Endothelial cell (in vitro differentiated cells): ENCODE results near the gene PRXL2B. TPM values are rescaled to one million over a fixed set of nuclear protein-coding genes. Genes with fewer than 3 reads are reported as not detected.
A peak's percentile ranks its signal among the peaks of the same experiment; 100 is the strongest.

Experiments
- DNase-seq: peaks from one replicate; pipeline ENCODE4 v3.0.0; 2021; ENCODE audit warnings: low spot score
- H3K27ac Mint-ChIP-seq: one replicate; pipeline ENCODE4 v1.8.0; 2021; ENCODE audit warnings: mixed read lengths, inconsistent platforms; ENCODE audit not compliant: unreplicated experiment
- H3K27me3 Mint-ChIP-seq: one replicate; pipeline ENCODE4 v1.8.0; 2021; ENCODE audit warnings: mild to moderate bottlenecking, moderate library complexity, mixed read lengths, inconsistent platforms; ENCODE audit not compliant: unreplicated experiment
- H3K36me3 Mint-ChIP-seq: one replicate; pipeline ENCODE4 v1.8.0; 2021; ENCODE audit warnings: mild to moderate bottlenecking, low read depth, mixed read lengths, inconsistent platforms; ENCODE audit not compliant: unreplicated experiment
- H3K4me1 Mint-ChIP-seq: one replicate; pipeline ENCODE4 v1.8.0; 2021; ENCODE audit warnings: mild to moderate bottlenecking, mixed read lengths, inconsistent platforms; ENCODE audit not compliant: unreplicated experiment
- H3K4me3 Mint-ChIP-seq: one replicate; pipeline ENCODE4 v1.8.0; 2021; ENCODE audit warnings: mild to moderate bottlenecking, mixed read lengths, inconsistent platforms; ENCODE audit not compliant: unreplicated experiment
- H3K9me3 Mint-ChIP-seq: one replicate; pipeline ENCODE4 v1.8.0; 2021; ENCODE audit warnings: mixed read lengths, inconsistent platforms; ENCODE audit not compliant: unreplicated experiment
- total RNA-seq: library from RNA; stranded (reverse); fragmentation: NEBNext Ultra II Directional; extraction: Animal tissue kit (Norgen Biotek cat#: 25700); gene quantifications from one replicate; pipeline ENCODE4 v1.2.1, GENCODE V29; 2021; ENCODE audit not compliant: unreplicated experiment
- TF ChIP-seq, protein P1 (sequence below): fragments of 200-600 bp; sonication (generic); IDR thresholded peaks from one replicate; pipeline ENCODE4 v1.5.0; 2021; ENCODE audit warnings: antibody characterized with exemption; ENCODE audit not compliant: unreplicated experiment

Gene PRXL2B
- total RNA-seq, 1 donor from 2014 or later, result 35.6 TPM

DNA sequence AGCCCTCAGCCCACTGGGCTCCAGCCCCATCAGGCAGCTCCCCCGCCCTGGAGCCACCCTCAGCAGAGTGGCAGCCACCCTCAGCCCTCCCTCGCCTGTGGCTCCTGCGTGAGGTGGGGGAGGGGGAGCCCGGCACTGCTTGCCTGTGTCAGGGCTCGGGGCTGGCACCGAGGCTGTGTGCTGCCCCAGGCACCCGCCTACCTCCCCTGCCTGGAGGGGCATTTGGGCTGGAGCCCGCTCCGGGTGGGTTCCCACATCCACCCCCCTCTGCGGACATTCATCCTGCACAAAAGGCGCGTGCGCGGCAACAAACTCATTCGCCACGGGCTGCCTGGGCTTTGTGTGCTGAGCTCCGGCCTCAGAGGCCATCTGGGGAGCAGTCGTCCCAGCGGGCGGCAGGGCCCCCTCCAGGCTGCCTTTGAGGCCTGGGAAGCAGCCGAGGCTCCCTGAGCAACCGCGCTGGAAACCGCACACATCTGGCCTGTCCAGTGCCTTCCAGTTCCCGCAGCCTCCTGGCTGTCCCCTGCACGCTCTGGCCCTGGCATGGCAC, 43.0 kb upstream of the PRXL2B start:
- TF ChIP-seq, protein P1, sequence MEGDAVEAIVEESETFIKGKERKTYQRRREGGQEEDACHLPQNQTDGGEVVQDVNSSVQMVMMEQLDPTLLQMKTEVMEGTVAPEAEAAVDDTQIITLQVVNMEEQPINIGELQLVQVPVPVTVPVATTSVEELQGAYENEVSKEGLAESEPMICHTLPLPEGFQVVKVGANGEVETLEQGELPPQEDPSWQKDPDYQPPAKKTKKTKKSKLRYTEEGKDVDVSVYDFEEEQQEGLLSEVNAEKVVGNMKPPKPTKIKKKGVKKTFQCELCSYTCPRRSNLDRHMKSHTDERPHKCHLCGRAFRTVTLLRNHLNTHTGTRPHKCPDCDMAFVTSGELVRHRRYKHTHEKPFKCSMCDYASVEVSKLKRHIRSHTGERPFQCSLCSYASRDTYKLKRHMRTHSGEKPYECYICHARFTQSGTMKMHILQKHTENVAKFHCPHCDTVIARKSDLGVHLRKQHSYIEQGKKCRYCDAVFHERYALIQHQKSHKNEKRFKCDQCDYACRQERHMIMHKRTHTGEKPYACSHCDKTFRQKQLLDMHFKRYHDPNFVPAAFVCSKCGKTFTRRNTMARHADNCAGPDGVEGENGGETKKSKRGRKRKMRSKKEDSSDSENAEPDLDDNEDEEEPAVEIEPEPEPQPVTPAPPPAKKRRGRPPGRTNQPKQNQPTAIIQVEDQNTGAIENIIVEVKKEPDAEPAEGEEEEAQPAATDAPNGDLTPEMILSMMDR, result no peak
- peaks cover 2% of the 10 kb centered on the region for H3K27me3 Mint-ChIP-seq
- DNase-seq, result no peak
- H3K36me3 Mint-ChIP-seq, result no peaks in the 10 kb centered on the region
- H3K9me3 Mint-ChIP-seq, result no peaks in the 10 kb centered on the region
- no peaks in the 10 kb centered on the region for H3K4me1 Mint-ChIP-seq
- no peak overlapping the region for H3K27ac Mint-ChIP-seq
- no peak overlapping the region for H3K4me3 Mint-ChIP-seq

DNA sequence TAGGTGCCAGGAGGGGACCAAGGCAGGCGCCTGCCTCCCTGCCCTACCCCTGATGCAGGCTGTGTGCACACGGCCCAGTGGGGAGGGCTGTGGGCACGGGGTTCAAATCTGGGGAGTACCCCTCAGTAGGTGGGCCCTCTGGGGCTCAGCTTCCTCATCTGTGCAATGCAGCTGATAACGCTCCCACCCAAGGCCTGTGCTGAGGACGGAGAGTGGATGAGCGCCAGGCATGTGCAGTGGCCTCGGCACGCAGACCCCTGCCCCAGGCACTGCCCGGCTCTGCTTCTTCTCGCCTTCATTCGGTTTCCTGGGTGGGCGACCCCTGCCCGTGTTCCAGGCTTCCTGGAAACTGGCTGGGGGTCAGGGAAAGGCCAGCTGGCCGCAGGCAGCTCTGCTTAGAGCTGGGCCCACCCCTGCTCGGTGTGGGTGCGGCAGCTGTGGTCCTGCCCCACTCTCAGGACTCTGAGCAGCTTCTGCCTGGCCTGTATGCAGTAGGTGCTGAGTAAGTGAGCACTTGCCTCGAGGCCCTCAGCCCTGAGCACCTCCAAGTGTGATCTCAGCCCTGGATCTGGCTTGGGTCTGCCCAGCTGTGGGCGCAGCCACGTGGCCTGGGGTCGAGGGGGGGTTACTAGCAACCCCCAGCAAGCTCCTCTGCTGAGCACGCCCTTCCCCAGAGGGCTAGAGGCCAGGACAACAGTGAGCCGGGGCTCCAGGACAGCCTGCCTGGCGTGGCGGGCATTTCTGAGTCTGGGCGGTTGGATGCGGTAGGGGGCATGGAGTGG, 42.3 kb upstream of the PRXL2B start:
- DNase-seq, result no peak
- Mint-ChIP-seq H3K27me3 (peaks cover 2% of the 10 kb centered on the region), H3K36me3 (no peaks in the 10 kb centered on the region), H3K4me3 (no peak overlapping the region), H3K4me1 (no peaks in the 10 kb centered on the region), H3K27ac (no peak overlapping the region), H3K9me3 (no peaks in the 10 kb centered on the region)
- TF ChIP-seq, protein P1, result no peak

DNA sequence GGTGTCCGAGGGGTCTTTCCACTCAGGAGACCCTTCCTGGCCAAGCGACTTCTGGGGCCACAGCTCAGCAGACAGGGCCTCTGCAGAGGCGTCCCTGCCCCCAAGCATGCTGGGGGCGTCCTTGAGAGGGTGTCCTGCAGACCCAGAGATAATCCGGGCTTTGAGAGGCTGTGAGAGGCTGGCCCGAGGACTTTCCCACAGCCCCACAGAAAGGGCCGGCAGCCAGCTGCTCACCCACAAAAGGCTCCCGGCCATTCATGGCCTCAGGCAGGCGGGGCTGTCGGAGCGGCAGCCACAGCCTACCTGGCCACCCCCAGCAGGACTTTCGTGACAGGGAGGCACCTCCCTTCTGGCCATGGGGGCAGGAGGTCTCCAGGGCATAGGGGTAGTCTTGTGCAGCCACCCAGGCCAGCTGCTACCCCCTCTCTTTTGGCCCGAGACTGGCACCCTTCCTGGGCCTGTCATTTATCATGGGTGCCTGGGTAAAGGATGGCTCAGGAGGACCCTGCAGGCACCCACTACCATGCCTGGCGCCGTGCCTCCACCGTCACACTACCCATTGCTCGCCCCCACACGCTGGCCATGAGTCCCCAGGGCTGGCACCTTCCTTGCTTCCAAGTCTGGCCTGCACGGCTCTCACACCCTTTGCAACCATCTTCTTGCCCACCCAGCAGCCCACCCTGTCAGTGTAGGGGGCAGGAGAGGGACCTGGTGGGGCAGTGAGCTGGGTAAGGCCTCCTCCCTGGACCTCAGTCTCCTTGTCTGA, 41.5 kb upstream of the PRXL2B start:
- DNase-seq, result no peak
- peaks cover 2% of the 10 kb centered on the region for H3K27me3 Mint-ChIP-seq
- H3K9me3 Mint-ChIP-seq, result no peaks in the 10 kb centered on the region
- no peaks in the 10 kb centered on the region for H3K36me3 Mint-ChIP-seq
- no peaks in the 10 kb centered on the region for H3K4me1 Mint-ChIP-seq
- no peak overlapping the region for H3K4me3 Mint-ChIP-seq
- TF ChIP-seq, protein P1, result no peak
- H3K27ac Mint-ChIP-seq, result no peak overlapping the region

DNA sequence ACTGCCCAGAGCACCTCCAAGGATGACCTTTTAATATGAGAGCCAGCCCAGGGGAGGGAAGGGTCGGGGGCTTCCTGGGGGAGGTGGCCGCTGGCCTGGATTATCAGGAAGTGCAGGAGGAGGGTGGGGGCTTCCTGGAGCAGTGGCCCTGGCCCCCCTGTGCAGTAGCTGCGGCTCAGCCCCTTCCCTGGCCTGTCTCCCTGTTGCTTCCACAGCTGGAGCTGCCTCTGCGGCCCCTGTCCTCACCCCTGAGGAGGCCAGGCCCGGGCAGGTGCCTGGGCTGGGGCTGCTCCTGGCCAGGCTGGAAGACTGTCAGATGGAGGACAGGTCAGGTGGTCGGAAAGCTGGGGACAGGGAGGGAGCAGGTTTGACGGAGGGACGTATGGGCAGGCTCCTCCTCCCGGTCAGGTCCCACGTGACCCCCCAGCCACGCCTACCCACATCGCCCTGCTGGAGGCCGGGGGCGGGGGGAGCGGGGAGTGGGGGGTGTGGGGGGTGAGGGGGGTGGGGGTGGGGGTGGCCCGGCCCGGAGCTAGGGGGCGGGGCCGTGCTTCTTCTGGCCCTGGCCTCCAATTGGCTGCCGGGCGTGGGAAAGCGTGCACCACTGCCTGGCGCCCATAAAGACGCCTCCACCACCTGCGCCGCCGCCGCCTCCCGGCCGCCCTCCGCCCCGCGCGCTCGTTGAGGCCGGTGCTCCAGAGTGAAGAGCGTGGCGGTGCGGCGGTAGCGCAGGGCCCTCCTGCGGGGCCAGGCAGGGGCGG, 40.6 kb upstream of the PRXL2B start:
- peak; percentile 85 for DNase-seq
- Mint-ChIP-seq H3K4me1 (no peaks in the 10 kb centered on the region), H3K27me3 (peaks cover 2% of the 10 kb centered on the region), H3K27ac (no peak overlapping the region), H3K4me3 (no peak overlapping the region), H3K9me3 (no peaks in the 10 kb centered on the region), H3K36me3 (no peaks in the 10 kb centered on the region)
- TF ChIP-seq, protein P1, result no peak
